HG03575 (cell line): ENCODE measurements around the gene SERPINI1.

ENCODE experiments used
- ATAC-seq: cut with Tn5 transposase; IDR thresholded peaks from one replicate; pipeline ENCODE4 v1.9.1; 2021; ENCODE audit not compliant: unreplicated experiment, insufficient number of reproducible peaks, low FRiP score; ENCODE audit errors: extremely low read depth

SERPINI1 gene, protein sequence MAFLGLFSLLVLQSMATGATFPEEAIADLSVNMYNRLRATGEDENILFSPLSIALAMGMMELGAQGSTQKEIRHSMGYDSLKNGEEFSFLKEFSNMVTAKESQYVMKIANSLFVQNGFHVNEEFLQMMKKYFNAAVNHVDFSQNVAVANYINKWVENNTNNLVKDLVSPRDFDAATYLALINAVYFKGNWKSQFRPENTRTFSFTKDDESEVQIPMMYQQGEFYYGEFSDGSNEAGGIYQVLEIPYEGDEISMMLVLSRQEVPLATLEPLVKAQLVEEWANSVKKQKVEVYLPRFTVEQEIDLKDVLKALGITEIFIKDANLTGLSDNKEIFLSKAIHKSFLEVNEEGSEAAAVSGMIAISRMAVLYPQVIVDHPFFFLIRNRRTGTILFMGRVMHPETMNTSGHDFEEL

DNA sequence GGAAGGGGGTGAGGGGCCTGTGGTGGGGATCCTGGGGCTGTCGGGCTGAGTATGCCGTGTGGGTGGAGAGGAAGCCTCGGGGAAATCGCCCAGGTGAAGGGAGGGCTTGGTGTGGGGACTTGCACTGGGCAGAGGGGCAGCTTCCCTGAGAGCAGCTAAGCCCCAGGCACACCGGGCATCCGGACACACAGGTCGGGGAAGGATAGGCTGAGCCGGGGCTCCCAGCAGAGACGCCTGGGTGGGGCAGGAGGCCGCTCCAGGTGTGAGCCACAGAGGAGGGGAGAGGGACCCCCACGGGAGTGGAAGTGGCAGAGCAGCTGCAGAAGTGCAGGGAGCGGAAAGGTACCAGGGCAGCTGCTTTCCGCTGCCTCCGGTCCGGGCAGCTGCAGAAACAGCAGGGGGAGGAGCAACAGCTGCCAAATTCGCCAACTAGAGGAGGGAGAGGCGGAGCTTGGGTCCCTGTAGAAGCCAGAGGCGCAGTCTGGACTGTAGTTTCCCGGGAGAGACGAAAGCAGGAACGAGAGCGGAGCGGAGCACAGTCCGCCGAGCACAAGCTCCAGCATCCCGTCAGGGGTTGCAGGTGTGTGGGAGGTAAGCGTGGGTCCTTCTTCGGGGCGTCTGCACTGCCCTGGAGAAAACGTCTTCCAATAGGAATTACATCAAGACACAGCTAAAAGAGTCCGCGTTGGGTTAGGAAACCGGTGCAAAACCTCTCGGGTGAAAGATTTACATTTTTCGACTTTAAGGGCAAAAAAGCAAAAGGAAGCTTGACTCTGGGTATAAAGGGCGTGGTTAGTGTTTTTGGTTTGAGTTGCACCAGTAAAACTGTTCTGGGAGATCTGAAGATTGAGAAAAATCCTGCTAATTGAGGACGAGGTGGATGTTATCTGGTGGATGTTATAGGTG, at the start of gene SERPINI1:
Gene SERPINI1, plus strand, starts transcription at position 489 of the 906 bp plus-strand sequence. CDS start 53,408 bp downstream, outside the sequence.
- peak; percentile 35 for ATAC-seq

DNA sequence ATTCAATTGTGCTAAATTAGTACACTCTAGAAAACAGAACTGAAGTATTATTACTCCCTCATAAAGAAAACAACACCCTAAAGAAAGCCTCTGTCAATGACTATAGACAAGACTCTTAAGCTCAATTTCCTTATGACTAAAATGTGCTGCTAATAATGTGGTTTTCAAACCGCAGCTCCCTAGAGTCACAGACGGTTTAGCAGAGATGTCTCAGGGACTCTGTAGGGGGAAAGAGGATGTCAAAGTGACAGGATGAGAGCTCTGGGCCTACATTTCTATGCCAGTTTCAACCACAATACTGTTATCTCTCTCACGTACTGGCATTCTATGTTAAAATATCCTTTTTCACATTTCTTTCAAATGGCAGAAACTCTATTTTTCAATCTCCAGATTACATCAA, 44.2 kb upstream of the SERPINI1 start:
- peak; percentile 100 for ATAC-seq

DNA sequence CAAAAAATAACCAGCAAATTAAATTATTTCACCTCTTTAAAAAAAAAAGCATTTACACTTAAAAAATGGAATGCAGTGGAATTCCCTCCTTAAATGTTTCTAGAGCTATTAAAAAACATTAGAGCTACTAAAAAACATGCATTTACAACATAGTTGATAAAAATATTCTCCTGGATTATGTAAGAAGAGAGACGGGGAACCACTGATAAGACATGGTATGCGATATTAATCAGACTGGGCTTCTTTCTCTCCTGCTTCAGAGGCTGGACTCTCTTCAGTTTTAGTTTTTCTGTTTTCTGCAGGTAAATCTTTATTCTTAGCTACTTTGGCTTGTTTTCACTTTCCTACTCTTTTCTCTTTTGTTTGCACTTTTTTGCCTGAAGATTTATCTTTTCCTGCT, 41.4 kb upstream of the SERPINI1 start:
- ATAC-seq, result no peak

DNA sequence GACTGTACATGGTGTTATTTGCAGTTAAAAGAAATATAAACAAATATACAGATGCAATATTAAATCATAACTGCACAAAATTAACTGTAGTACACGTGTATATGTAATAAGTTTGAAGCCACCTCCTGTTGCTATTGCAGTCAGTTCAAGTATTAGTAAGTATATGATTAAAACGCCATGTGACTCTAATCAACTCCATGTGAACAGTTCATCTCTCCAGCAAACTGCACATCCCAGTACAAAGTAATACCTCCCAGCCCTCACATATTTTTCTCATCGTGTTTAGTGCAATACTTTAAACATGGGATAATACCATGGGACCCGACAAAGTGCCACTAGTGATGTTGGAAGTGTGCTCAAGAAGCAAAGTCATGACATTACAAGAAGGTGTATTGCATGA, 35.5 kb upstream of the SERPINI1 start:
- no peak for ATAC-seq

DNA sequence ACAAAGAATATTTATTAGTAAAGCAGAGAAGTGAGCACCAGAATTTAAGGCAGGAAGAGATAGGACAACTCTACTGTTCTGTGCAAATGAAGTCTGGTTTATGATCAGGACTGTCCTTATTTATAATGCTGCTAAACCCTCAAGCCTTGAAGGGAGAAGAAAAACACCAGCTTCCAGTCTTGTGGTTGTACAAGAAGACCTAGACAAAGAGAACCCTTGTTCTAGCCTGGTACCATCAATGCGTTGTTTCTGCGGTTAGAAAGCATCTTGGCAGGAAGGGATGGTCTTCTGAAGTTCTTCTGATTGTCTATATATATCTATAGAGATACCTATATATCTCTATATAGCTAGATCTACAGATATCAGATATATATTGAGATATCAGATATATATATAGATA, 34.6 kb upstream of the SERPINI1 start:
- no peak for ATAC-seq

DNA sequence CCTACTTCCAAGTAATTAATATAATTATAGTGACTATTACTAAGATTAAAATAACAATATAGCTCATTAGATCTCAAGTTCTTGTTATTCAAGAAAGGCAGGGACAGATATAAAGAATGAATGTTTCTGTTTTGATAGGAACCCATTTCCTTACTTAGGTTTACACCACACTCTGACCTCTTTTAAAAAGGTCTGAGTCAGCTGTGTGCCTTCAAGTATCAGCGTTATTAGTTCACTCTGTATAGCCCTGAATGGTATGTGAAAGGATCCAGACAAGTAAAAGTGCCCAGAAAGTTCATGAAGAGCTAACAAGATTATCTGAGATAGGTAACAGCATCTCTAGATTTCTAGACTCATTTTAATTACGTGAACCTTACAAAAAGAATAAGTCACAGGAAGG, 29.7 kb upstream of the SERPINI1 start:
- ATAC-seq, result no peak

DNA sequence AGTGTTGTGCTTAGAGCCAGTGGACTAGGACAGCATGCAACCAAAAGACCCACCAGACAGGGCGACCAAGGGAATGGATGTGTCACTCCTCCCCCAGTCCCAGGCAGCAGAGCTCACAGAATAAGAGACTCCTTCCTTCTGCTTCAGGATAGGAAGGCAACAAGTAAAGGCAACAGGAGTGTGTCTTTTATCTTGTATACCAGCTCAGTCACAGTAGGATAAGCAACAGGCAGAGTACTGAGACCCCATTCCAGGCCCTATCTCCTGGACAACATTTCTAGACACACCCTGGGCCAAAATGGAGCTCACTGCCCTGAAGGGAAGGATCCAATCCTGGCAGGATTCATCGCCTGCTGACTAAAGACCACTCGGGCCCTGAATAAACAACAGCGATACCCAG, 25.8 kb upstream of the SERPINI1 start:
- no peak for ATAC-seq

DNA sequence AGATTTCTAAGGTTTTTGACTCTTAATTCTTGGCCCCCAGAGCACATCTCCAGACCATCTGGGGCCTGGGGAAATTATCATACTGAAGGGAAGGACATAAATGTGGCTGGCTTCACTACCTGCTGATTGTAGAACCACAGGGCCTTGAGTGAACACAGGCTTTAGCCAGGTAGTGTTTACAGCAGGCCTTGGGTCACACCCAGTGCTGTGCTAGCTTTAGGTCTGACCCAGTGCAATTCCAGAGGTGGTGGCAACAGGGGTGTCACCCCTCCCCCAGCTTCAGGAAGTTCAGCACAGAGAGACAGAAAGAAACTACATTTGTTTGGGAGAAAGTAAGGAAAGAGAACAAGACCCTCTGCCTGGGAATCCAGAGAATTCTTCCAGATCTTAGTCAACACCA, 25.0 kb upstream of the SERPINI1 start:
- ATAC-seq, result no peak

DNA sequence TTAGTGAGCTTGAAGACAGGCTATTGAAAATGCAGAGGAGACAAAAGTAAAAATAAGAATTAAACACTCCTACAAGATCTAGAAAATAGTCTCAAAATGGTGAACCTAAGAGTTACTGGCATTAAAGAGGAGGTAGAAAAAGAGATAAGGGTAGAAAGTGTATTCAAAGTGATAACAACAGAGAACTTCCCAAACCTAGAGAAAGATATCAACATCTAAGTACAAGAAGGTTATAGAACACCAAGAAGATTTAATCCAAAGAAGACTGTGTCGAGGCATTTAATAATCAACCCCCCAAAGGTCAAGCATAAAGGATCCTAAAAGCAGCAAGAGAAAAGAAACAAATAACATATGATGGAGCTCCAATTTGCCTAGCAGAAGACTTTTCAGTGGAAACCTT, 24.1 kb upstream of the SERPINI1 start:
- ATAC-seq, result no peak

DNA sequence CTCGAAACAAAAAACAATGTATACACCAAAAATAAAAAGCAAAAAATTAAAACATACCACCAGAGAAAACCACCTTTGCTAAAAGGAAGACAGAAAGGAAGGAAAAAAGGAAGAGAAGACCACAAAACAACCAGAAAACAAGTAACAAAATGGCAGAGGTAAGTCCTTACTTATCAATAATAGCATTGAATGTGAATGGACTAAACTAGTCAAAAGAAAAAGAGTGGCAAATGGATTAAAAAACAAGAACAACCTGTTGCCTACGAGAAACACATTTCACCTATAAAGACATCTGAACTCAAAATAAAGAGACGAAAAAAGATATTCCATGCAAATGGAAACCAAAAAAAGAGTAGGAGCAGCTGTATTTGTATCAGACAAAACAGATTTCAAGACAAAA, 23.1 kb upstream of the SERPINI1 start:
- ATAC-seq, result no peak

DNA sequence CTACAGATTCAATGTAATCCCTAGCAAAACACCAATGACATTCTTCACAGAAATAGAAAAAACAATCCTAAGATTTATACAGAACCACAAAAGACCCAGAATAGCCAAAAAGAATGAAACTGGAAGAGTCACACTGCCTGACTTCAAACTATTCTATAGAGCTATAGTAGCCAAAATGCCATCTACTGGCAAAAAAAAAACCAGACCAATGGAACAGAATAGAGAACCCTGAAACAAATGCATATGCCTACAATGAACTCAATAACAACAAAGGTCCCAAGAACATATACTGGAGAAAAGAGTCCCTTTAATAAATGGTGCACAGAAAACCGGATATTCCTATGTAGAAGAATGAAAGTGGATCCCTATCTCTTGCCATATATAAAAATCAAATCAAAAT, 20.6 kb upstream of the SERPINI1 start:
- no peak for ATAC-seq

DNA sequence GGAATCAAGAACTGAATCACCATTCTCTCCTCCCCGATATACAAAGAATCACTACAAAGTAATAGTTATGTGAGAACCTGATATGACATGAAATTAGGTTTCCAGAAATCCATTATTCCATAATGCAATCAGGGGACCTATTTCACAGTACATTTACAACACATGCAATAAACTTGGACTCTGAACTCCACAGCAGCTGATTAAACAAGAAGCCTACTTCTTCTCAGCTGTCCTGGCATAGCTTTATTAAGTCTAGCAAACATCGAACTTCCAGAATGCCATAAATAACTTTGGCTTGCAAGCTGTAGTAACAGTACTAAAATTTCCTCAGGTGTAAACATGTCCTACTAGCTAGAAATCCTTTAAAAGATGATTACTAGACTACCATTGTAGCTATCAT, 18.6 kb upstream of the SERPINI1 start:
- no peak for ATAC-seq

DNA sequence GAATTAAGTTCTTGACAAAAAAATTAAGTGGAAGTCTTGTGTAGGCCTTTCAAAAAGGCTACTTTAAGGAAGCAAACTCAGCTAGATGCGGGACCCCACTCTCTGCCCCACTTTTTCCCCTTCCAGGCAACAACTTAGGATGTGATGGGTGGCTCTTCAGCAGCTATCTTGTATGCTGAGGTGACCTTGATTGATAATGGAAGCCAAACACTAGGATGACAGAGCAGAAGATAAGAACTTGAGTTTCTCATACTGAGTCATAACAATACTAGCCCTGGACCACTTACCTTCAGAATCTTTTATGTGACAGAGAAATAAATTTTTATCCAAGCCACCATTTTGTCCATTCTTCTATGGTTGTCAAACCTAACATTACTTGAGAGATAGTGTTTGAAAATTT, 16.9 kb upstream of the SERPINI1 start:
- ATAC-seq, result no peak

DNA sequence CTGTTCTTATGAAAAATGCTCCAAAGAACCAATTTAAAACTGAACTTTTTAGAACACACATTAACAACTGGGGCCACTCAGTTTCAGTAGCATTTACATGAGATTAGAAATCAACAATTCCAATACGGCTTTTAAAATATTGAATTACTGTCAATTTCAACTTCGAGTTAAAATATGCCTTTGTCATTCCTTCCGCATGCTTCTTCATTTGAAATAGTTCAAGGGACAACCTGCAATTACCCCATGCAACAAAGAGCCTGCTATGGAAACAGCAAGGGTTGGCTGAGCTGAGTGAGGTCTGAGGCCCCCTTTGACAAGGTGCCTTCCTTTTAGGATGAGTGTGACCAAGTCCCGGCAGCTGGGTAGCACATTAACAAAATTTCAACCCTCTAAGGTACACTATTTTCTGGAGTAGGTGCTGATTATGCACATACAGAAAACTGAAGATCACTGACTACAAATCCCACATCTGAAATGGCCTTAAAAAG, 12.5 kb upstream of the SERPINI1 start:
- ATAC-seq, result no peak

DNA sequence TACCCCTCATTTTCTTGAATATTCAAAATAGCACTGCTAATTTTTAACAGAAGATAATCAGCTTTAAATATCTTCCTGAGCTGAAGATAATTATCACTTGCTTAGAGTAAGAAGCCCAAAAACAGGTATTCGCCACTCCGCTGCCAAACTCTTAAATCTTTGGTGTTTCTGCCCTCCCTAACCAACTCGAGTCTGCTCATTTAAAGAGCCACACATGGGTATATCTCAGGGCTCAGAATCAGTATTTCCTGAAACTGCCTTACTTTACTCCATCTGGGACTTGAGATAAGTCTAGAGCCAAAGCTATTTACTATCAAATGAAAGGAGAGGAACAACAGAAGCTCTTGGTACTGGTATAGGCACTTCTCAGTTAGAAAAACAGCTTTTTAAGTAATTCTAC, 11.6 kb upstream of the SERPINI1 start:
- no peak for ATAC-seq

DNA sequence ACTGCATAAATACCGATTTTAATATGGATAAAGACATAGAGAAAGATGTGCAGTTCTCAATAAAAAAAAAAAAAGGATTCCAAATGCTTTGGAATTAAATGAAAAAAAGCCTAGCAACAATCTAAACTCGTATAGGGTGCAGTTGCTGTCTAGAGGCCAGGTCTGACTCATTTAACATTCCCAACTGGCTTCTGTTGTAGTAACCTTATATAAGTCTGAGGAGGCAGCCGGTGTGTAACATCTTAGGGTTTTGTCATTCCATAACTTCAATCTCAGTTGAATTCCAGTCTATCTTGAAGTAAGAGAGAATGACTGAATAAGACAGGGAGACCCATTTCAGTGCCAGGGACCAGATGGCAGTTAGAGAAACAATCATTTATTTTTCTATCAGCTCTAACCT, 7.3 kb upstream of the SERPINI1 start:
- ATAC-seq, result no peak

DNA sequence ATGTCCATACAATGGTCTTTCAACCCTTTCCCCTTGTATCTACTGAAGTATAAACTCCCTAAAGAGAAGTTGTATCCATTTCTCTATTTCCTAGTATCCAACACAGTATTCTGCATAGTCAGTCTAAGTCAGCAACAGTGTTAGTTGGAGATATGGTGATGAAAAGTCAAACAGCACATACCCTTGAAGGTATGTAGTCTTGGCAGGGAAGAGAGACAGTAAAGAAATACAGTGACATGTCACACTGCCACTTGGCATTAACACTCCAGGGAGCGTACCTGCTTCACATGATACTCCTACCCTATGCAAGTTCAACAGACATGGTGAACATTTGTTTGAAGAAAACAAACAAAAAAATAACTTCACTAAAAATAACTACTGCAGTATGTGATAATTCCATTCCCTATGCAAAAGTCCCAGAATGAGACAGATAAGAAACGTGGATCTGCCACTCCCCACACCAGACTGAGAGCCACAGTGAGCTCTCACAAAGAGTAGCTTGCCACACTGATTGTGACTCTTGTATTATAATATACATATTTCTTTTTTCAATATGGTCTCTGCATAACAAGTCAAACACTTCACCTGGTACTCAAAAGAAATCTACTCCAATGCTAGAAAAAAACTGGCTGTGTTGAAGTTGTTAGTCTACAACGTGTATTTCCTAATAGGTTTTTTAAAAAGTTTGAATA, 6.7 kb upstream of the SERPINI1 start:
- no peak for ATAC-seq

DNA sequence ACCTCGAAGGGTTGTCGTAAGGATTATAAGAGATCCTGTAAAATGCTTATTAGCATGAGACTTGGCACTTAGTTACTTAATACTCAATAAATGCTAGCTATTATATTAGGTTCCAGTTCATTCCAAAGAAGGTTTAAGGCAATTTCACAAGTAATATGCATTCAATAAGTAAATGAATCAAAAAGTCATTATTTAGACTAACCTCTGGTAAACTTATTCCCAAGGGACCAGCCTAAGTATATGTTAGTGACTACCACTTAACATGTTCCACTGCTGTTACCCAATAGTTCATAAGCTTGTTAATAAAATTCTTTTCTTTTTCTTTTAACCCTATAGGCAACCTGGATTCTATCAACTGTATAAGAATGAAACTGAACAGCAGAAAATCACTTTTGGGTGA, 5.9 kb upstream of the SERPINI1 start:
- ATAC-seq, result no peak

DNA sequence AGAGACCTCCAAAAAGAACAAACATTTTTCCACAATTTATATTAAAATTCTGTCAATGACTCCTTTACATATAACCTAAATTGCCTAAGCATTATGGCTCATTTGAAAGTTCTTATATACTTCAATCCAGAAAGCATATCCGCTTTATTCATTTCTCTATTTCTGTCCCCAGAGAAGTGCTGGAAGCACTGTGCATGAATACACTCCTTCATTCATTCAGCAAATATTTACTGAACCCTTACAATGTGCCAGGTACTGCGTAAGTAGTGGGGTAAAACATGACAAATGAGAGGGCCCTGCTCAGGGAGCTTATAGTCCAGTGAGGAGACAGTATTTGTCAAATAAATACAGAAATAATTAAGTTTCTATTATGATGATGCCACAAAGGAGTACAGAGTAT, 4.1 kb upstream of the SERPINI1 start:
- no peak for ATAC-seq
